DOHH2 (cell line): ENCODE measurements around the gene ELOVL6.

ENCODE experiments used
- H3F3A ChIP-seq: fragments of 200-600 bp; sonication (generic), shearing (Covaris generic); 2 replicates; pipeline ENCODE4 v1.6.0; 2016; ENCODE audit warnings: antibody characterized with exemption, mild to moderate bottlenecking; ENCODE audit not compliant: control insufficient read depth, insufficient read depth
- H3K27ac ChIP-seq: fragments of 200-600 bp; sonication (generic); 2 replicates; pipeline ENCODE4 v1.5.1; 2014; ENCODE audit warnings: low read depth, mild to moderate bottlenecking, low read length, moderate library complexity
- H3K27me3 ChIP-seq: fragments of 200-600 bp; sonication (generic); 2 replicates; pipeline ENCODE4 v1.6.1; 2014; ENCODE audit warnings: mild to moderate bottlenecking, low read length, mixed read lengths; ENCODE audit not compliant: control insufficient read depth
- H3K36me3 ChIP-seq: fragments of 200-600 bp; sonication (generic); 2 replicates; pipeline ENCODE4 v1.6.1; 2014; ENCODE audit warnings: mild to moderate bottlenecking, low read length, moderate library complexity, mixed read lengths; ENCODE audit not compliant: control insufficient read depth
- H3K4me1 ChIP-seq: fragments of 200-600 bp; sonication (generic); 2 replicates; pipeline ENCODE4 v1.6.1; 2014; ENCODE audit warnings: mild to moderate bottlenecking, low read length, mixed read lengths; ENCODE audit not compliant: control insufficient read depth
- H3K4me2 ChIP-seq: fragments of 200-600 bp; sonication (generic); 2 replicates; pipeline ENCODE4 v1.6.0; 2014; ENCODE audit warnings: mild to moderate bottlenecking, low read length, moderate library complexity
- H3K4me3 ChIP-seq: fragments of 200-600 bp; sonication (generic); 2 replicates; pipeline ENCODE4 v1.5.1; 2014; ENCODE audit warnings: mild to moderate bottlenecking, low read length, mixed read lengths
- H3K79me2 ChIP-seq: fragments of 200-600 bp; sonication (generic); 2 replicates; pipeline ENCODE4 v1.6.1; 2014; ENCODE audit warnings: mild to moderate bottlenecking, low read length, mixed read lengths; ENCODE audit not compliant: control insufficient read depth
- H3K9me2 ChIP-seq: fragments of 200-600 bp; sonication (generic); replicated peaks from 2 replicates; pipeline ENCODE4 v1.6.1; 2014; ENCODE audit warnings: mild to moderate bottlenecking, low read length, mixed read lengths; ENCODE audit not compliant: control insufficient read depth
- H3K9me3 ChIP-seq: fragments of 200-600 bp; sonication (generic); 2 replicates; pipeline ENCODE4 v1.6.1; 2014; ENCODE audit warnings: antibody characterized with exemption, low read length, mixed read lengths; ENCODE audit not compliant: control insufficient read depth, insufficient read depth
- H4K20me1 ChIP-seq: fragments of 200-600 bp; sonication (generic); 2 replicates; pipeline ENCODE4 v1.6.0; 2014; ENCODE audit warnings: low read depth, mild to moderate bottlenecking, antibody characterized with exemption, low read length, moderate library complexity; ENCODE audit not compliant: control insufficient read depth, insufficient read depth
- EZH2phosphoT487 ChIP-seq: fragments of 200-600 bp; sonication (generic); IDR thresholded peaks from 2 replicates; pipeline ENCODE4 v1.6.1; 2017; ENCODE audit warnings: borderline replicate concordance, mild to moderate bottlenecking, antibody characterized with exemption, low read length, moderate library complexity, mixed read lengths
- TF ChIP-seq, protein P1 (sequence below): fragments of 200-600 bp; sonication (generic); IDR thresholded peaks from one replicate; pipeline ENCODE4 v1.5.1; 2014; ENCODE audit warnings: antibody characterized with exemption, mild to moderate bottlenecking, low read depth, low read length; ENCODE audit not compliant: poor library complexity, severe bottlenecking

Gene ELOVL6

DNA sequence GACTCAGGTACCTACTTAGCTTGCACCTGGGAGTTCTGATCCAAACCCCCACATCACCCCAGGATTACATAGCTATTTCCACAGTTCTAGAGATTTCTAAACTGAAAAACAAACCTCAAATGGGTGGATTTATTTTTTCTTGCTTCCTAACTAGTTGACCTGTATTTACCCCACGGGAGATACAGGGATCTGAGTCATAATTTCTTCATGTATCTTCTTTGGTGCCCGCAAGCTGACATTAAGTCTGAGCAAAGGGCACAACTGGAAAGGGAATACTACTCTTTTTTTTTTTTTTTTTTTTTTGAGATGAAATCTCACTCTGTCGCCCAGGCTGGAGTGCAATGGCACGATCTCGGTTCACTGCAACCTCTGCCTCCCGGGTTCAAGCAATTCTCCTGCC, 10.0 kb upstream of the ELOVL6 start:
- H3K4me1 ChIP-seq: no peaks in the 10 kb centered on the region
- TF ChIP-seq EZH2phosphoT487: no peak
- TF ChIP-seq, protein P1, sequence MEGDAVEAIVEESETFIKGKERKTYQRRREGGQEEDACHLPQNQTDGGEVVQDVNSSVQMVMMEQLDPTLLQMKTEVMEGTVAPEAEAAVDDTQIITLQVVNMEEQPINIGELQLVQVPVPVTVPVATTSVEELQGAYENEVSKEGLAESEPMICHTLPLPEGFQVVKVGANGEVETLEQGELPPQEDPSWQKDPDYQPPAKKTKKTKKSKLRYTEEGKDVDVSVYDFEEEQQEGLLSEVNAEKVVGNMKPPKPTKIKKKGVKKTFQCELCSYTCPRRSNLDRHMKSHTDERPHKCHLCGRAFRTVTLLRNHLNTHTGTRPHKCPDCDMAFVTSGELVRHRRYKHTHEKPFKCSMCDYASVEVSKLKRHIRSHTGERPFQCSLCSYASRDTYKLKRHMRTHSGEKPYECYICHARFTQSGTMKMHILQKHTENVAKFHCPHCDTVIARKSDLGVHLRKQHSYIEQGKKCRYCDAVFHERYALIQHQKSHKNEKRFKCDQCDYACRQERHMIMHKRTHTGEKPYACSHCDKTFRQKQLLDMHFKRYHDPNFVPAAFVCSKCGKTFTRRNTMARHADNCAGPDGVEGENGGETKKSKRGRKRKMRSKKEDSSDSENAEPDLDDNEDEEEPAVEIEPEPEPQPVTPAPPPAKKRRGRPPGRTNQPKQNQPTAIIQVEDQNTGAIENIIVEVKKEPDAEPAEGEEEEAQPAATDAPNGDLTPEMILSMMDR: no peak
- H3K36me3 ChIP-seq: no peaks in the 10 kb centered on the region
- H3K4me2 ChIP-seq: no peak overlapping the region
- H3F3A ChIP-seq: no peaks in the 10 kb centered on the region
- H3K27ac ChIP-seq: no peak overlapping the region
- H3K9me2 ChIP-seq: no peaks in the 10 kb centered on the region
- H3K4me3 ChIP-seq: no peak overlapping the region
- H3K9me3 ChIP-seq: no peaks in the 10 kb centered on the region
- no peaks in the 10 kb centered on the region for H4K20me1 ChIP-seq
- H3K27me3 ChIP-seq: no peaks in the 10 kb centered on the region
- H3K79me2 ChIP-seq: no peaks in the 10 kb centered on the region

- Histone ChIP-seq H3K9me3 (no peaks in the 10 kb centered on the region), H3K4me1 (no peaks in the 10 kb centered on the region), H3K4me2 (no peak overlapping the region), H3K4me3 (no peak overlapping the region), H4K20me1 (no peaks in the 10 kb centered on the region), H3K79me2 (no peaks in the 10 kb centered on the region), H3F3A (no peaks in the 10 kb centered on the region), H3K36me3 (no peaks in the 10 kb centered on the region), H3K27me3 (no peaks in the 10 kb centered on the region), H3K27ac (no peak overlapping the region), H3K9me2 (no peaks in the 10 kb centered on the region)
- TF ChIP-seq, protein P1: no peak
Measured at GRCh38 chr4:110207233-110207632, 8.8 kb upstream of the ELOVL6 start.

DNA sequence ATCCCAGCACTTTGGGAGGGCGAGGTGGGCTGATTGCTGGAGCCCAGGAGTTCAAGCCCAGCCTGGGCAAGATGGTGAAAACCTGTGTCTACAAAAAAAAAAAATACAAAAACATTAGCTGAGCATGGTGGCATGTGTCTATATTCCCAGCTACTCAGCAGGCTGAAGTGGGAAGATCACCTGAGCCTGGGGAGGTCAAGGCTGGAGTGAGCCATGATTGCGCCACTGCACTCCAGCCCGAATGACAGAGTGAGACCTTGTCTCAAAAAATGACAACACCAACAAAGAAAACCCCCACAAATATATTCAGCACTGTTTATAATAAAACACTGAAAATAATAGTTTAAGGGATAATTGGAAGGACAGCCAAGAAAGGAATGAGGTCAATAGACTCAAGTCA, 3.6 kb upstream of the ELOVL6 start:
- no peak overlapping the region for H3K4me2 ChIP-seq
- H3K27ac ChIP-seq: no peak overlapping the region

More for the DNA sequence above, 3.6 kb upstream of the ELOVL6 start:
- H3K27me3 ChIP-seq: no peaks in the 10 kb centered on the region
- no peaks in the 10 kb centered on the region for H4K20me1 ChIP-seq
- H3K36me3 ChIP-seq: peaks cover 3% of the 10 kb centered on the region; the same call in 1 of the 2 replicates
- H3K9me2 ChIP-seq: no peaks in the 10 kb centered on the region
- no peaks in the 10 kb centered on the region for H3F3A ChIP-seq
- H3K4me3 ChIP-seq: no peak overlapping the region
- TF ChIP-seq, protein P1: no peak
- TF ChIP-seq EZH2phosphoT487: no peak
- H3K4me1 ChIP-seq: peaks cover 11% of the 10 kb centered on the region
- H3K9me3 ChIP-seq: no peaks in the 10 kb centered on the region
- H3K79me2 ChIP-seq: peaks cover 12% of the 10 kb centered on the region
